H9 (cell line): ENCODE measurements around the gene GALNT2. TPM values are rescaled to one million over a fixed set of nuclear protein-coding genes. Genes with fewer than 3 reads are reported as not detected.

Experiments
- DNase-seq: peaks from one replicate; pipeline ENCODE4 v3.0.0-alpha.2; 2017
- H2AFZ ChIP-seq: one replicate; pipeline ENCODE4 v1.6.1; 2013; ENCODE audit warnings: mild to moderate bottlenecking, low read length, control low read depth, moderate library complexity
- H2AK5ac ChIP-seq: 2 replicates; pipeline ENCODE4 v1.6.1; 2013; ENCODE audit warnings: low read length, control low read depth, mixed read lengths; ENCODE audit not compliant: insufficient read length
- H2BK120ac ChIP-seq: one replicate; pipeline ENCODE4 v1.6.1; 2013; ENCODE audit warnings: low read depth, mild to moderate bottlenecking, low read length, control low read depth, inconsistent platforms; ENCODE audit not compliant: poor library complexity, severe bottlenecking
- H2BK12ac ChIP-seq: 2 replicates; pipeline ENCODE4 v1.6.1; 2013; ENCODE audit warnings: low read length, control low read depth, mixed read lengths, low read depth; ENCODE audit not compliant: insufficient read length
- H2BK15ac ChIP-seq: 2 replicates; pipeline ENCODE4 v1.6.1; 2013; ENCODE audit warnings: low read depth, low read length, control low read depth
- H2BK20ac ChIP-seq: one replicate; pipeline ENCODE4 v1.6.1; 2013; ENCODE audit warnings: low read depth, mild to moderate bottlenecking, low read length, control low read depth, inconsistent platforms; ENCODE audit not compliant: poor library complexity, severe bottlenecking
- H2BK5ac ChIP-seq: 2 replicates; pipeline ENCODE4 v1.6.1; 2013; ENCODE audit warnings: low read length, control low read depth, mixed read lengths; ENCODE audit not compliant: insufficient read length
- H3K14ac ChIP-seq: 2 replicates; pipeline ENCODE4 v1.6.1; 2013; ENCODE audit warnings: low read length, control low read depth; ENCODE audit not compliant: insufficient read depth
- H3K18ac ChIP-seq: 2 replicates; pipeline ENCODE4 v1.6.1; 2013; ENCODE audit warnings: low read depth, mild to moderate bottlenecking, mixed read lengths, low read length, control low read depth; ENCODE audit not compliant: insufficient read length
- H3K23ac ChIP-seq: 2 replicates; pipeline ENCODE4 v1.6.1; 2013; ENCODE audit warnings: low read length, control low read depth, mixed read lengths, low read depth; ENCODE audit not compliant: insufficient read length
- H3K23me2 ChIP-seq: 2 replicates; pipeline ENCODE4 v1.6.1; 2013; ENCODE audit warnings: low read depth, mild to moderate bottlenecking, mixed read lengths, low read length, control low read depth; ENCODE audit not compliant: insufficient read length, poor library complexity, severe bottlenecking
- H3K27ac ChIP-seq: 2 replicates; pipeline ENCODE4 v1.5.1; 2013; ENCODE audit warnings: low read length, control low read depth, mixed read lengths, low read depth; ENCODE audit not compliant: insufficient read length
- H3K27me3 ChIP-seq: 2 replicates; pipeline ENCODE4 v1.6.1; 2013; ENCODE audit warnings: low read length, control low read depth, inconsistent platforms; ENCODE audit not compliant: insufficient read depth
- H3K4ac ChIP-seq: 2 replicates; pipeline ENCODE4 v1.6.1; 2013; ENCODE audit warnings: low read depth, mild to moderate bottlenecking, control low read depth, inconsistent platforms, low read length, moderate library complexity
- H3K4me1 ChIP-seq: 2 replicates; pipeline ENCODE4 v1.6.1; 2013; ENCODE audit warnings: low read length, control low read depth, inconsistent platforms; ENCODE audit not compliant: insufficient read depth
- H3K4me2 ChIP-seq: 2 replicates; pipeline ENCODE4 v1.6.1; 2013; ENCODE audit warnings: low read length, control low read depth, mixed read lengths; ENCODE audit not compliant: insufficient read length, insufficient read depth
- H3K56ac ChIP-seq: 2 replicates; pipeline ENCODE4 v1.6.1; 2013; ENCODE audit warnings: low read depth, mild to moderate bottlenecking, mixed read lengths, low read length, control low read depth; ENCODE audit not compliant: insufficient read length
- H3K79me1 ChIP-seq: 2 replicates; pipeline ENCODE4 v1.6.1; 2013; ENCODE audit warnings: low read depth, mild to moderate bottlenecking, moderate library complexity, low read length, control low read depth, inconsistent platforms; ENCODE audit not compliant: insufficient read depth, poor library complexity, severe bottlenecking
- H3K79me2 ChIP-seq: 2 replicates; pipeline ENCODE4 v1.6.1; 2013; ENCODE audit warnings: low read length, control low read depth, inconsistent platforms; ENCODE audit not compliant: insufficient read depth
- H3K9ac ChIP-seq: 2 replicates; pipeline ENCODE4 v1.6.1; 2013; ENCODE audit warnings: low read length, control low read depth, mixed read lengths; ENCODE audit not compliant: insufficient read length; ENCODE audit errors: extremely low read depth
- H3K9me3 ChIP-seq: one replicate; pipeline ENCODE4 v1.6.1; 2013; ENCODE audit warnings: low read depth, low read length, inconsistent platforms; ENCODE audit not compliant: control insufficient read depth
- H3T11ph ChIP-seq: one replicate; pipeline ENCODE4 v1.6.1; 2013; ENCODE audit warnings: mild to moderate bottlenecking, low read length, control low read depth, inconsistent platforms
- H4K20me1 ChIP-seq: one replicate; pipeline ENCODE4 v1.6.1; 2013; ENCODE audit not compliant: control insufficient read depth, insufficient read length, insufficient read depth
- H4K5ac ChIP-seq: 2 replicates; pipeline ENCODE4 v1.6.1; 2013; ENCODE audit warnings: low read depth, mild to moderate bottlenecking, mixed read lengths, low read length, control low read depth; ENCODE audit not compliant: insufficient read length
- H4K8ac ChIP-seq: replicated peaks from 2 replicates; pipeline ENCODE4 v1.6.1; 2013; ENCODE audit warnings: low read length, control low read depth, mixed read lengths, low read depth; ENCODE audit not compliant: insufficient read length
- H4K91ac ChIP-seq: 2 replicates; pipeline ENCODE4 v1.6.1; 2013; ENCODE audit warnings: low read depth, mild to moderate bottlenecking, moderate library complexity, mixed read lengths, low read length, control low read depth; ENCODE audit not compliant: insufficient read length
- H3K27ac Mint-ChIP-seq, 3 experiments: 2 replicates in 2 of 3; 3 replicates in 1 of 3; pipeline ENCODE4 v1.8.0; 2020 to 2021; ENCODE audit warnings: mixed read lengths in 3 of 3, mild to moderate bottlenecking in 1 of 3, moderate library complexity in 1 of 3
- H3K27me3 Mint-ChIP-seq: 2 replicates; pipeline ENCODE4 v1.8.0; 2021; ENCODE audit warnings: low read depth, mild to moderate bottlenecking, moderate library complexity, mixed read lengths
- H3K36me3 Mint-ChIP-seq, 3 experiments: 2 replicates in 2 of 3; 3 replicates in 1 of 3; pipeline ENCODE4 v1.8.0; 2020 to 2021; ENCODE audit warnings: low read depth in 3 of 3, mixed read lengths in 3 of 3; ENCODE audit not compliant: insufficient read depth in 1 of 3
- H3K4me1 Mint-ChIP-seq, 2 experiments: 2 replicates each; pipeline ENCODE4 v1.8.0; 2020; ENCODE audit warnings: mixed read lengths in 2 of 2
- H3K4me3 Mint-ChIP-seq, 2 experiments: 2 replicates in 1 of 2; 3 replicates in 1 of 2; pipeline ENCODE4 v1.8.0; 2020 to 2021; ENCODE audit warnings: mild to moderate bottlenecking in 2 of 2, mixed read lengths in 2 of 2, moderate library complexity in 1 of 2
- H3K9me3 Mint-ChIP-seq, 2 experiments: 2 replicates in 1 of 2; 3 replicates in 1 of 2; pipeline ENCODE4 v1.8.0; 2020; ENCODE audit warnings: mild to moderate bottlenecking in 2 of 2, mixed read lengths in 2 of 2, moderate library complexity in 1 of 2
- CTCF ChIP-seq: fragments of 200-600 bp; sonication (generic); conservative IDR thresholded peaks from 3 replicates; pipeline ENCODE4 v1.8.0; 2021; ENCODE audit warnings: antibody characterized with exemption, mild to moderate bottlenecking
- WGBS: extraction: QIAGEN DNeasy Blood & Tissue Kit; methylation state at CpG from one replicate; pipeline ENCODE4 v1.1.7; 2013; ENCODE audit warnings: missing lambda C conversion rate, low lambda C conversion rate, mixed read lengths; ENCODE audit not compliant: insufficient read length; ENCODE audit errors: extremely low coverage; 5-methylcytosine and 5-hydroxymethylcytosine counted together
- total RNA-seq: library from RNA; stranded (reverse); gene quantifications from 2 replicates; pipeline ENCODE4 v1.2.1, GENCODE V29; 2021

The GALNT2 gene
- total RNA-seq, 1 experiment from 2014 or later: 57.6 TPM

- H3K9ac ChIP-seq: no peak overlapping the region
- no peak overlapping the region for H3K4me2 ChIP-seq
- H3K4me1 ChIP-seq: no peaks in the 10 kb centered on the region
- peaks cover 0 to under 1% of the 10 kb centered on the region in 2 experiments; a peak in 1 of 4 replicates for H3K4me1 Mint-ChIP-seq
- H4K20me1 ChIP-seq: peaks cover 4% of the 10 kb centered on the region
- WGBS: no CpG with 5 or more reads among the region's 23 CpGs
- no peaks in the 10 kb centered on the region for H3K79me1 ChIP-seq
- no peak overlapping the region for H3K27ac ChIP-seq
- no peak overlapping the region for H2BK5ac ChIP-seq
- H4K8ac ChIP-seq: no peak overlapping the region
- H3K9me3 Mint-ChIP-seq: no peaks in the 10 kb centered on the region; a peak in 1 of 5 replicates
- no peak overlapping the region for H3K23ac ChIP-seq
- no peak overlapping the region for H3K4ac ChIP-seq
- no peak for TF ChIP-seq CTCF
- H4K91ac ChIP-seq: no peak overlapping the region
- H3K4me3 Mint-ChIP-seq: no peak overlapping the region
- H2AFZ ChIP-seq: no peak overlapping the region
- no peaks in the 10 kb centered on the region; the same call in none of the 2 replicates for H3K27me3 Mint-ChIP-seq
- no peak overlapping the region for H2BK12ac ChIP-seq
- no peak for DNase-seq
- no peaks in the 10 kb centered on the region for H3K23me2 ChIP-seq
- H3K9me3 ChIP-seq: no peaks in the 10 kb centered on the region
- H3T11ph ChIP-seq: no peak overlapping the region
- H3K27ac Mint-ChIP-seq: no peak overlapping the region
- H3K56ac ChIP-seq: no peak overlapping the region
- peaks cover 13 to 27% (median 23%) of the 10 kb centered on the region in 3 experiments for H3K36me3 Mint-ChIP-seq
- H2BK15ac ChIP-seq: no peak overlapping the region
- no peak overlapping the region for H3K18ac ChIP-seq
- H3K79me2 ChIP-seq: no peaks in the 10 kb centered on the region
- no peak overlapping the region; the same call in 1 of the 2 replicates for H3K14ac ChIP-seq
- no peak overlapping the region for H2BK120ac ChIP-seq
- no peak overlapping the region for H4K5ac ChIP-seq
- no peak overlapping the region for H2AK5ac ChIP-seq
- H2BK20ac ChIP-seq: no peak overlapping the region
- H3K27me3 ChIP-seq: no peaks in the 10 kb centered on the region
Observed at GRCh38 chr1:230317823-230318819, 251.1 kb downstream of the GALNT2 start.
